GM18526 (cell line): ENCODE measurements around the gene COA6.

ENCODE experiments used
- POLR2A ChIP-seq: IDR thresholded peaks from 3 replicates; pipeline ENCODE4 v1.6.1; 2011; ENCODE audit not compliant: insufficient read length; ENCODE audit errors: extremely low read depth

Gene COA6

GRCh38 chr1:234357831-234358230, 15.4 kb upstream of the COA6 start:
- no peak for TF ChIP-seq POLR2A

- no peak for TF ChIP-seq POLR2A
Observed at GRCh38 chr1:234361102-234361603, 12.1 kb upstream of the COA6 start.

DNA sequence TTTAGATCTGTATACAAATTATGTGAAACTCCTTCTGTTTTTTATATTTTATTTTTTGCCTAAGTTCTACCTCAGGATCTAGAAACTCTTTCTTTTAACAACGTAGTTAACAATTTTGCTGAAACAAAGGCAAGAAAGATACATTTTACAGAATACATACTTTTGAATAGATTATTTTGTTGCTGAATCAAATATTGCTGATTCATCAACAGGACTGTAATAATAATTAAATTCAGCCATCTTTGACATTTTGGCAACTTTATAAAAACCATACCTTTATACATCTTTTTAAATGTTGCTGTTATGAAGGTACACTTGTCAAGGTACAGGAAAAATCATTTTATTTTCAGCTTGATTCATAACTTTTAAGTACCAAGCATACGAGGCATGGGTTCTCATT, 10.7 kb upstream of the COA6 start:
- no peak for TF ChIP-seq POLR2A

DNA sequence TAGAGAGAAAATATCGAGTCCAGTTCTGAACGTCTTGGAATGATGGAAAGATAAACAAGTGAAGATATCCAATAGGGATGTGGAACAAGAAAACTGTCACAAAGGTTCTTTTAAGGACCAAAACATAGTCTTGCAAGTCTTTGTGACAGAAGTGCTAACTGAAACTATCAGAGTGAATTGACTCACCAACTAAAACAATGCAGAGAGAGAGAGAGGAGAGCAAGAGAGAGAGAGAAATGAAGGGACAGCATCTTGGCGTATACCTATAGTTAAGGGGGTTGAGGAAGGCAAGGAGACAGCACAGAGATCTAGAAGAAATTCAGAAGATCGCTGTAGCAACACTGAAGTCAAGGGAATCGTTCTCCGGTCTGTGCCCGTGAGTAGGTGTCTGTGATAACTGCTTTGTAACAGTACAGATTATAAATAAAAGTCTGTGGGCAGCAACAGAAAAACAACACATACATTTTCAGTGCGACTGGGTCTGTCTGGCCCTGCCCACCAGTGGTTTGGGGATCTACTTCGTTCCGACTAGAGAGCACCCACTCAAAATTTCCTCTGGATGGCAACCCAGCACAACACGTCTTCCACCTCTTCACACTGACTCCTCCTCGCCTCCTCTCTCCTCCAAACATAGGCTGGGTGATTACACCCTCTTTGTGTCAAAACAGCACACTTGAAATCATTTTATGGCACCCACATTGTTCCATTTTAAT, 4.8 kb upstream of the COA6 start:
- no peak for TF ChIP-seq POLR2A

GRCh38 chr1:234369033-234369430, 4.2 kb upstream of the COA6 start:
- no peak for TF ChIP-seq POLR2A

GRCh38 chr1:234369784-234370183, 3.5 kb upstream of the COA6 start:
- TF ChIP-seq POLR2A: no peak

DNA sequence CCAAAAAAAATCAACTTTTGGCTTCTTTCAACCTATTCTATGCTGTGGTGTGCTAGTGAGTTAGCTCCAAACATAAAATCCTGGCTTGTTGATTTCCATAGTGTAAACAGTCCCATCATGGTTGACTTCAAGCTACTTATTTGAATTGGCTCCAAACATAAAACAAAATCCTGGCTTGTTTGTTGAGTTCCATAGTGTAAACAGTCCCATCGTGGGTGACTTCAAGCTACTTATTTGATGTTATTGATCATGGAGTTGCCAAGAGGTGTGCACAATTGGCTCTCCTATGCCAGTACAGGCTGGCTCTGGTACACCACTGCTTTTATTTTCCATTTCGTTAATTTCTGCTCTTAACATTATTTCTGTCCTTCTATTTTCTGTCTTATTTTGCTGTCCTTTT, 1.8 kb upstream of the COA6 start:
- no peak for TF ChIP-seq POLR2A

GRCh38 chr1:234372011-234372757, 1.1 kb upstream of the COA6 start:
- TF ChIP-seq POLR2A: no peak

DNA sequence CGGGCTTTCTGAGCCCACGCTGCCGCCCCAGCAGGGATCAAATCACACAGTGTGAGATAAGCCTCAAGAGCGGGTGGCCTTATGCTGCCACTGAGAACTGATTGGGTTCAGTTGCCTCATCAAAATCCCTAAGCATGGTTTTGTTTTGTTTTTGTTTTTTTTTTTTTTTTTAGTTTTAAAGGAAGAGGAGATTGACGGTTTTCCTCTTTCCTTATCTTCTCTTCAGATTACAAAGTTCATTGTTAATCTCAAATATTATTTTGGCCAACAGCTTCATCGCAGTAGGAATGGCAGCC, 651 bp downstream of the COA6 start:
- TF ChIP-seq POLR2A: no peak

DNA sequence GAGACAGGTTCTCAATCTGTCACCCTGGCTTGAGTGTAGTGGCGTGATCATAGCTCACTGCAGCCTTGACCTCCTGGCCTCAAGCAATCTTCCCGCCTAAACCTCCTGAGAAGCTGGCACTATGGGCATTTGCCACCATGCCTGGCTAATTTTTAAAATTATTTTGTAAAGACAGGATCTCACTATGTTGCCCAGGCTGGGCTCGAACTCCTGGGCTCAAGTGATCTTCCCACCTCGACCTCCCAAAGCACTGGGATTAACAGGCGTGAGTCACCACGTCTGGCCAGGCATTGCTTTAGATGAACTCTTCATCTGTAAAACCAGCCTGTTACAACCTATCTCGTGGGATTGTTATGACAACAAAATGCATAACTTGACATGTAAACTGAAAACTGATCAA, 2.4 kb downstream of the COA6 start:
- no peak for TF ChIP-seq POLR2A

DNA sequence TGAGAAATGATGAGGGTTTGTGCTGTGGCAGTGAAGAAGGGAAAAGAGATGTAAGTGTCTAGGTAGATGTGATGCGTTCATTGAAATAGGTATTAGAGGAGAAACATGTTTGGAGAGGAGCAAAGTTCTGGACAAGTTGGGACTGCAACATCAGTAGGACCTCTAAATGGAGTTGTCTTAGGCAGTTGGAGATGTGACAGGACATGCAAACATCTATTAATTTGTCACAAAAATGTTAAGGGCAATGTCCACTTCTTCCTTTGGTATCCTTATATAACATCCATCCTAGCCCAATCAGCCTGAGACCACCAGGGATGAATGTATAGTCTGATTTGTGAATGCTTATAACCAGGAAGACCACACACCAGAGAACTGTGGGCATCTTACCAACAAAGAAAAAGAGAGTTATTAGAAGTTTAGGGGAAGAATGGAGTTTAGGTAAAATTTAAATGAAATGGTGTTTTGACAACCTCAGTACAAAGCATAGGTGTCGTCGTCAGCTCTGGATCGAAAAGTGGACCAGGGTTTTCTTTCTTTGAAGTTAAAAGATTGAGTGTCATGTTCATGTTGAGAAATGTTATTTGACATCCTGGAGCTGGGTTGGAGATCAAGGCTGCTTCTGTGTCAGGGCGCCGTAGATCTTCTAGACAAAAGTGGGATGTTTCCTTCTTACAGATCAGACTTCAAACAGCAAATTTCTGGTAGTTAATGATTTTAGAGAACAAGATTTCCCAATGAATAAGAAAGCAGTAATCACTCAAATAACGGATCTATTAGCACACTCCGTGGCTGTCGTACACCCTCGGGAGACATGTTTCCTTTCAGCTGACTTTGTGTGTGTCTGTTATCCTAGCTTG, 8.7 kb downstream of the COA6 start:
- no peak for TF ChIP-seq POLR2A

DNA sequence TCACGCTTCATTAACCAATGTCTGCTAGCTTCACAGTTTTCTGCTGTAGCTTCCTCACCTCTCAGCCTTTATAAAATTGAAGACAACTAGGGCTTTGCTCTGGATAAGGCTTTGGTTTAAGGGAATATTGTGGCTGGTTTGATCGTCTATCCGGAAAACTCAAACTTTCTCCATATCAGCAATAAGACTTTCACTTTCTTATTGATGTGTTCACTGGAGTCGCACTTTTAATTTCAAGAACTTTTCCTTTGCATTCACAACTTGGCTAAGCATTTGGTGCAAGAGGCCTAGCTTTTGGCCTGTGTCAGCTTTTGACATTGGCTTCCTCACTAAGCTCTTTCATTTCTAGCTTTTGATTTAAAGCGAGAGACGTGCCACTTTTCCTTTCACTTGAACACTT, 12.9 kb downstream of the COA6 start:
- no peak for TF ChIP-seq POLR2A

DNA sequence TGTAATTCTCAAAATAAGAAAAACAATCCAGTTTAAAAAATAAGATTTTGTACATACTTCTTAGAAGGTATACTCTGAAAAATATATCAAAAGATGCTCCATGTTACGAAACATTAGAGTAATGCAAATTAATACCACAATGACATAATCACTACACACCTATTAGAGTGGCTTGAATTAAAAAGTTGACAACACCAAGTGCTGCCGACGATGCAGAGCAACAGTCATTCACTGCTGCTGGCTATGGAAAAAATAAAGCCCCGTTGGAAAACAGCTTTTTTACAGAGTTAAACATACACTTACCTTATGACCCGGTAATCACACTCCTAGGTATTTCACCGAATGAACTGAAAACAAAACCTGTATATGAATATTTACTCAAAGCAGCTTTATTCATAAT, 14.8 kb downstream of the COA6 start:
- TF ChIP-seq POLR2A: no peak

GRCh38 chr1:234393190-234393589, 19.9 kb downstream of the COA6 start:
- TF ChIP-seq POLR2A: no peak

DNA sequence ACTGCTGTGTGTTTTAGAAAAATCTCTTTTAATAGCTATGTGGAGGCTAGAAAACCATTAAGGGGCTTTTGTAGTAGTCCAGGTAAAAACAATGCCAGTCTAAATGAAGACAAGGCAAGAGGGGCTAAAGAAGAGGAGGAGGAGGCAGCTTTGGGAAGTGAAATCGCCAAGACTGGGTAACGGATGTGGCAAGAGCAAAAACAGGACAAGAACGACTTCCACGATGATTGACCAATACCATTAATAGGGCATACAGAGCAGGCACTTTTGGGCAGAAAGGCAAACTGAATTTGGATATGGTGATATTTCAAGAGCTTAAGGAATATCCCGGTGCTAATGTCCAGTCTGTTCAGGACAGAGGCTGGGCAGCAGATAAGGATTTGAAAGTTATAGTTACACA, 22.0 kb downstream of the COA6 start:
- TF ChIP-seq POLR2A: no peak

DNA sequence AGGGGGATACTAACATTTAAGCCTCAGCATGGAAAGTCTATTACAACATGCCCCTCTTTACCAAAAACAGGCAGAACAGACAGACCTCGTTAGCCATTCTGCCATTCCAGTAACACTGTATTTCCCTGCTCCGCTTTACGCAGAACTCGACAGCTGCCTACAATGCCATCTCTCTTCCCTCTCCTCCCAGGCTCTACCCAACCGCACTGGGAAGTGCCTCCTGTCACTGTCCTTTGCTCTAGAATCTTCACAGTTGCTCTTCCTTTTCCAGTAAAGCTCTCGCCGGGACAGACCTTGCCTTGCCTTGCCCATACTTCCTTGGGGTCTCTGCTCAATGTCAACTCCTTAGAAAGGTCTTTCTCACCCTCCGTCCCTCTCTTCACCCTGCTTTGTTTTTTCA, 22.8 kb downstream of the COA6 start:
- no peak for TF ChIP-seq POLR2A

GRCh38 chr1:234396871-234397270, 23.6 kb downstream of the COA6 start:
- no peak for TF ChIP-seq POLR2A

- TF ChIP-seq POLR2A: no peak
Observed at GRCh38 chr1:234397732-234398131, 24.5 kb downstream of the COA6 start.
